ENCODE measurements around the gene ARAP1.

ARAP1 gene

GRCh38 chr11:72652873-72653630 is 99.2 kb downstream of the ARAP1 start:
- DNase-seq: no peak

- DNase-seq: no peak
Observed at GRCh38 chr11:72652133-72652532, 100.1 kb downstream of the ARAP1 start.

GRCh38 chr11:72649215-72649976 is 102.8 kb downstream of the ARAP1 start:
- no peak for DNase-seq

- no peak for DNase-seq
Observed at GRCh38 chr11:72648384-72649136, 103.6 kb downstream of the ARAP1 start.

- no peak for DNase-seq
Observed at GRCh38 chr11:72647882-72648281, 104.3 kb downstream of the ARAP1 start.

GRCh38 chr11:72646472-72646871 is 105.7 kb downstream of the ARAP1 start:
- DNase-seq: no peak

GRCh38 chr11:72646024-72646423 is 106.2 kb downstream of the ARAP1 start:
- DNase-seq: no peak

GRCh38 chr11:72643547-72643946 is 108.7 kb downstream of the ARAP1 start:
- no peak for DNase-seq

GRCh38 chr11:72642884-72643522 is 109.2 kb downstream of the ARAP1 start:
- DNase-seq: peak; percentile 70

- no peak for DNase-seq
Observed at GRCh38 chr11:72642043-72642883, 109.9 kb downstream of the ARAP1 start.

- DNase-seq: no peak
Observed at GRCh38 chr11:72641522-72642042, 110.6 kb downstream of the ARAP1 start.

- no peak for DNase-seq
Observed at GRCh38 chr11:72639502-72640375, 112.5 kb downstream of the ARAP1 start.

GRCh38 chr11:72637926-72638325 is 114.3 kb downstream of the ARAP1 start:
- DNase-seq: no peak

- no peak for DNase-seq
Observed at GRCh38 chr11:72637198-72637597, 115.0 kb downstream of the ARAP1 start.

- DNase-seq: no peak
Observed at GRCh38 chr11:72636376-72636775, 115.8 kb downstream of the ARAP1 start.

- no peak for DNase-seq
Observed at GRCh38 chr11:72635933-72636332, 116.3 kb downstream of the ARAP1 start.

- DNase-seq: no peak
Observed at GRCh38 chr11:72635309-72635915, 116.8 kb downstream of the ARAP1 start.

Measured in activated CD4-positive, alpha-beta T cell treated with anti-CD3 and anti-CD28 coated beads for 48 hours (primary cell).